Measurements from ENCODE around the gene RPTOR.

RPTOR gene

DNA sequence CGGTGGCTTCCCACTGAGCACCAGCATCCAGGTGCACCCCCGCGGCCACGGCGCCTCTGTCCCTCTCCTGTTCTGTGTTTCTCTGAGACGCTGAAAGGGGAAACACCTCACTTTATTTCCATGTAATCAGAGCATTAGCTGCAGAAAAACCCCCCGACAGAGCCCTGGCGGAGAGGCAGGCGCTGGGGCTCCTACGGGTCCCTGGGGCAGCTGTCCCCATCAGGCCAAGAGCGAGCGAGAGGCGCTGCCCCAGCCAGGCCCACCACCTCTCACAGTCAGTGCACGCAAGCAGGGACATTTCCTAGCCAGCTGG is 419.9 kb downstream of the RPTOR start:
- TF ChIP-seq, protein P1, sequence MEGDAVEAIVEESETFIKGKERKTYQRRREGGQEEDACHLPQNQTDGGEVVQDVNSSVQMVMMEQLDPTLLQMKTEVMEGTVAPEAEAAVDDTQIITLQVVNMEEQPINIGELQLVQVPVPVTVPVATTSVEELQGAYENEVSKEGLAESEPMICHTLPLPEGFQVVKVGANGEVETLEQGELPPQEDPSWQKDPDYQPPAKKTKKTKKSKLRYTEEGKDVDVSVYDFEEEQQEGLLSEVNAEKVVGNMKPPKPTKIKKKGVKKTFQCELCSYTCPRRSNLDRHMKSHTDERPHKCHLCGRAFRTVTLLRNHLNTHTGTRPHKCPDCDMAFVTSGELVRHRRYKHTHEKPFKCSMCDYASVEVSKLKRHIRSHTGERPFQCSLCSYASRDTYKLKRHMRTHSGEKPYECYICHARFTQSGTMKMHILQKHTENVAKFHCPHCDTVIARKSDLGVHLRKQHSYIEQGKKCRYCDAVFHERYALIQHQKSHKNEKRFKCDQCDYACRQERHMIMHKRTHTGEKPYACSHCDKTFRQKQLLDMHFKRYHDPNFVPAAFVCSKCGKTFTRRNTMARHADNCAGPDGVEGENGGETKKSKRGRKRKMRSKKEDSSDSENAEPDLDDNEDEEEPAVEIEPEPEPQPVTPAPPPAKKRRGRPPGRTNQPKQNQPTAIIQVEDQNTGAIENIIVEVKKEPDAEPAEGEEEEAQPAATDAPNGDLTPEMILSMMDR (IDR thresholded peaks at IDR 0.05; ENCODE audit: extremely low read depth, insufficient read depth, missing control alignments) = no peak
- DNase-seq (ENCODE audit: low spot score) = no peak
- in situ Hi-C loops (cut with MboI; ENCODE audit: low pct_unique_long_range_greater_than_20kb, low sequenced_read_pairs, unreplicated experiment) = loop anchor here (25.0 kb wide), 1 partner anchor 402 kb away; no protein-coding TSS in a partner anchor

- no peak for DNase-seq (ENCODE audit: low spot score)
- in situ Hi-C loops (cut with MboI; ENCODE audit: low pct_unique_long_range_greater_than_20kb, low sequenced_read_pairs, unreplicated experiment) = loop anchor here (25.0 kb wide), 1 partner anchor 403 kb away; no protein-coding TSS in a partner anchor
- TF ChIP-seq, protein P1 (IDR thresholded peaks at IDR 0.05; ENCODE audit: extremely low read depth, insufficient read depth, missing control alignments) = no peak
Observed at GRCh38 chr17:80964859-80965580, 420.4 kb downstream of the RPTOR start.

GRCh38 chr17:80965606-80966005 is 421.0 kb downstream of the RPTOR start:
- TF ChIP-seq, protein P1 (IDR thresholded peaks at IDR 0.05; ENCODE audit: extremely low read depth, insufficient read depth, missing control alignments) = no peak
- in situ Hi-C loops (cut with MboI; ENCODE audit: low pct_unique_long_range_greater_than_20kb, low sequenced_read_pairs, unreplicated experiment) = loop anchor here (25.0 kb wide), 1 partner anchor 403 kb away; no protein-coding TSS in a partner anchor
- no peak for DNase-seq (ENCODE audit: low spot score)

- DNase-seq (ENCODE audit: low spot score) = no peak
- in situ Hi-C loops (cut with MboI; ENCODE audit: low pct_unique_long_range_greater_than_20kb, low sequenced_read_pairs, unreplicated experiment) = loop anchor here (25.0 kb wide), 1 partner anchor 405 kb away; no protein-coding TSS in a partner anchor
- TF ChIP-seq, protein P1 (IDR thresholded peaks at IDR 0.05; ENCODE audit: extremely low read depth, insufficient read depth, missing control alignments) = no peak
Observed at GRCh38 chr17:80967404-80967872, 422.8 kb downstream of the RPTOR start.

DNA sequence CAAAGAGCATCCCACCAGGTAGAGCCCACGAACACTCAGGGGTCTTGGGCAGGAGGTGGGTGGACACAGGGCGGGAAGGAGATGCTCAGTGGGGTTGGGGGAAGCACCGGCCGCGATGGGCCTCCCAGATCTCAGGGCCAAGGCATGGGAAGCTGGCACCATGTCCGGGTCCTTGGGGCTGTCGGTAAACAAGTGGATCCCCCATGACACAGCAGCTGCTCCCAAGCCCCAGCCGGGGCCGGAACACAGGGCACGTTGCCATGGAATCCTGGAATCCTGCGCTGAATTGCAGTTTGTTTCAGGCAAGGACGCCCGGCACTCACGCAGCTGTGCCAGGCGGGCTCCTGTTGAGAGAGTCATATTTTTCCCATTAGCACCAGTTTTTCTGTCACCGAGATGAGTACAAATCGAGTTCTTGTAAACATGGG is 424.0 kb downstream of the RPTOR start:
- DNase-seq (ENCODE audit: low spot score) = no peak
- TF ChIP-seq, protein P1 (IDR thresholded peaks at IDR 0.05; ENCODE audit: extremely low read depth, insufficient read depth, missing control alignments) = no peak
- in situ Hi-C loops (cut with MboI; ENCODE audit: low pct_unique_long_range_greater_than_20kb, low sequenced_read_pairs, unreplicated experiment) = loop anchor here (25.0 kb wide), 1 partner anchor 406 kb away; no protein-coding TSS in a partner anchor

- DNase-seq (ENCODE audit: low spot score) = no peak
Observed at GRCh38 chr17:80969030-80969673, 424.5 kb downstream of the RPTOR start.

More at GRCh38 chr17:80969030-80969673, 424.5 kb downstream of the RPTOR start:
- in situ Hi-C loops (cut with MboI; ENCODE audit: low pct_unique_long_range_greater_than_20kb, low sequenced_read_pairs, unreplicated experiment) = loop anchor here (25.0 kb wide), 1 partner anchor 407 kb away; no protein-coding TSS in a partner anchor
- TF ChIP-seq, protein P1 (IDR thresholded peaks at IDR 0.05; ENCODE audit: extremely low read depth, insufficient read depth, missing control alignments) = no peak

Measured in GM13977 (cell line).